Type B pancreatic cell (in vitro differentiated cells): ENCODE data around the gene MSH2. TPM values are rescaled to one million over a fixed set of nuclear protein-coding genes. Genes with fewer than 3 reads are reported as not detected.

Experiments
- DNase-seq: peaks from one replicate; pipeline ENCODE4 v3.0.0; 2021; ENCODE audit warnings: mixed read lengths; ENCODE audit not compliant: unreplicated experiment; ENCODE audit errors: extremely low spot score
- H3K27ac Mint-ChIP-seq: 2 replicates; pipeline ENCODE4 v1.8.0; 2021; ENCODE audit warnings: mild to moderate bottlenecking, mixed read lengths
- H3K27me3 Mint-ChIP-seq: 2 replicates; pipeline ENCODE4 v1.8.0; 2021; ENCODE audit warnings: mixed read lengths
- H3K36me3 Mint-ChIP-seq: 2 replicates; pipeline ENCODE4 v1.8.0; 2021; ENCODE audit warnings: mixed read lengths
- H3K4me1 Mint-ChIP-seq: one replicate; pipeline ENCODE4 v1.8.0; 2021; ENCODE audit warnings: mixed read lengths; ENCODE audit not compliant: unreplicated experiment
- H3K4me3 Mint-ChIP-seq: 2 replicates; pipeline ENCODE4 v1.8.0; 2021; ENCODE audit warnings: mild to moderate bottlenecking, mixed read lengths
- H3K9me3 Mint-ChIP-seq: 2 replicates; pipeline ENCODE4 v1.8.0; 2021; ENCODE audit warnings: mixed read lengths
- total RNA-seq: library from RNA; stranded (reverse); gene quantifications from 2 replicates; pipeline ENCODE4 v1.2.1, GENCODE V29; 2021; ENCODE audit warnings: low replicate concordance
- TF ChIP-seq, protein P1 (sequence below): fragments of 200-600 bp; sonication (generic); conservative IDR thresholded peaks from 2 replicates; pipeline ENCODE4 v1.5.0; 2021; ENCODE audit warnings: antibody characterized with exemption, mild to moderate bottlenecking

Gene MSH2
- total RNA-seq, 1 donor from 2014 or later, result 53.3 TPM

DNA sequence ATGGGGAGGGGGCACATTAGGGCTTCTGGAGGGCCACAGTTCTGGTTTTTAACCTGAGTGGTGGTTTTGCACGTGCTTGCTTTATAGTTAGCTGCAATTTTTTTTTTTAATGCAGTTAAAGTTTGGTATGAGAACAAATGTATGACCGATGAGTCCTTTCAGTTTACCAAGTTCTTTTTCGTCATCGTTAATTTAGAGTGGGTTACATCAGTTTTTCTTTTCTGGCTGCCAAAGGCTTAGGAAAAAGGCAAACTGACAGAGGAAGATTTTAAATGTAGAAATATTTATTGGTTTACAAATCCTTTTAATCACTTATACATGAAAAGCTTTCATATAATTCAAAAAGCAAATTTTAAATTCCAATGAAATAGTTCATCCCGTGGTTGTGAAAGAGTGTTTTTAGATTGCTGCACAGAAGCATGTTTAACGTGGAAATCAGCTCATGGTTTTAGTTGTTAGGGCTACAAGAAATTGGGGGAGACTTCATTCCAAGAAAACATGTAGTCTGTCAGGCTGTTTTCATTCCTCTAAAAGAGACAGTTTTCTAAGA is 82.9 kb downstream of the MSH2 start:
- no peak for DNase-seq
- Mint-ChIP-seq H3K4me1 (peaks cover 7% of the 10 kb centered on the region), H3K27me3 (no peaks in the 10 kb centered on the region), H3K36me3 (peaks cover 17% of the 10 kb centered on the region), H3K4me3 (no peak overlapping the region), H3K27ac (no peak overlapping the region), H3K9me3 (no peaks in the 10 kb centered on the region)
- TF ChIP-seq, protein P1, sequence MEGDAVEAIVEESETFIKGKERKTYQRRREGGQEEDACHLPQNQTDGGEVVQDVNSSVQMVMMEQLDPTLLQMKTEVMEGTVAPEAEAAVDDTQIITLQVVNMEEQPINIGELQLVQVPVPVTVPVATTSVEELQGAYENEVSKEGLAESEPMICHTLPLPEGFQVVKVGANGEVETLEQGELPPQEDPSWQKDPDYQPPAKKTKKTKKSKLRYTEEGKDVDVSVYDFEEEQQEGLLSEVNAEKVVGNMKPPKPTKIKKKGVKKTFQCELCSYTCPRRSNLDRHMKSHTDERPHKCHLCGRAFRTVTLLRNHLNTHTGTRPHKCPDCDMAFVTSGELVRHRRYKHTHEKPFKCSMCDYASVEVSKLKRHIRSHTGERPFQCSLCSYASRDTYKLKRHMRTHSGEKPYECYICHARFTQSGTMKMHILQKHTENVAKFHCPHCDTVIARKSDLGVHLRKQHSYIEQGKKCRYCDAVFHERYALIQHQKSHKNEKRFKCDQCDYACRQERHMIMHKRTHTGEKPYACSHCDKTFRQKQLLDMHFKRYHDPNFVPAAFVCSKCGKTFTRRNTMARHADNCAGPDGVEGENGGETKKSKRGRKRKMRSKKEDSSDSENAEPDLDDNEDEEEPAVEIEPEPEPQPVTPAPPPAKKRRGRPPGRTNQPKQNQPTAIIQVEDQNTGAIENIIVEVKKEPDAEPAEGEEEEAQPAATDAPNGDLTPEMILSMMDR, result no peak

DNA sequence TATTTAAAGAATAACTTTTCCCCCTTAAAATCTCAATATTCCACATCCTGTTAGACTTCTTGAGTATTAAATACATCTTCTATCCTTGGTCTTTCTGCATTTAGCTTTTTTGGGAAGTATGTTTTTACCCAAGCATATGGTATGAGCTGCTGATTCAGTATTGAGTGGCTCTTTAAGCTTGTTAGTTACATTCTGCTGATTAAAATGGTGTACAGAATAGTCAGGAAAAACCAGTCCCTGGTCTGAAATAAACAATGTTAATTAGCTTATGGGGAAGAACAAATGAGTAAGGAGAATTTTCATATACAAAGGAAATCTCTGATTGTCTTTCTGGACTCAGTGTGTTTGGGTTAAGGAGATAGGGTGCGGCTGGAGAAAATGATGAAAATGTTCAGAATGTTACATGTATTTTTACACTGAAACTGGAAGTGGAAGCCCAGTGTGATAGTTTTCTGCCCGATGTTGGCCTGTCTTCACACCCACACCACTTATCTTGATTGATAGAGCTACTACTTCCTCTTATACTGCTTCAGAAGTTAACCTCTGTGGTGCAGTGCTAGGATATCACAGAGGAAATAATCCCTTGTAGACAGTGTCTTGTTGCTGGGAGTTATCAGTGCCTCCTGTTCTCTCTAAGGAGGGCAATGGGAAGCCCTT is 84.0 kb downstream of the MSH2 start:
- Mint-ChIP-seq H3K27ac (peak overlapping the region; percentile 82), H3K4me1 (peaks cover 7% of the 10 kb centered on the region), H3K36me3 (peaks cover 9% of the 10 kb centered on the region), H3K27me3 (no peaks in the 10 kb centered on the region), H3K9me3 (no peaks in the 10 kb centered on the region), H3K4me3 (no peak overlapping the region)
- TF ChIP-seq, protein P1, result no peak
- DNase-seq, result no peak

DNA sequence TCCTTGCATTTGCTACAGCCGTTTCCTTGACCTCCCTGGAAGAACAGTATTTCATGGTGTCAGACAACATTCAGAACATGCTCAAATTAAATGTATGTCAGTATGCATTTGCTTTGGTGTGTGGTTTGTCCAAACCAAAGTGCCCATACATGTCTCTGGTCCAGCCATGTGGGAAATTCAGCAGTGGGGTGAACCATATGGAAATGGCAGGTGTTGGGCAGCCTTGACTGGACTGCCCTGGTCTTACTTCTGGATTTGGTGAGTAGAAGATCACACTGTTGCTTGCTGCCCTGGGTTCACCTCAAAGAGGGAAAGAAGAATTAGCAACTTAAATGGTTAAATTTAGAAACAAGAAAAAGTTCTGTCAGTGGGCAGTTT is 84.5 kb downstream of the MSH2 start:
- no peaks in the 10 kb centered on the region for H3K27me3 Mint-ChIP-seq
- peak overlapping the region; percentile 82 for H3K27ac Mint-ChIP-seq
- no peak overlapping the region for H3K4me3 Mint-ChIP-seq
- no peak for DNase-seq
- no peaks in the 10 kb centered on the region for H3K9me3 Mint-ChIP-seq
- H3K36me3 Mint-ChIP-seq, result peaks cover 9% of the 10 kb centered on the region
- peaks cover 7% of the 10 kb centered on the region for H3K4me1 Mint-ChIP-seq
- TF ChIP-seq, protein P1, result no peak

DNA sequence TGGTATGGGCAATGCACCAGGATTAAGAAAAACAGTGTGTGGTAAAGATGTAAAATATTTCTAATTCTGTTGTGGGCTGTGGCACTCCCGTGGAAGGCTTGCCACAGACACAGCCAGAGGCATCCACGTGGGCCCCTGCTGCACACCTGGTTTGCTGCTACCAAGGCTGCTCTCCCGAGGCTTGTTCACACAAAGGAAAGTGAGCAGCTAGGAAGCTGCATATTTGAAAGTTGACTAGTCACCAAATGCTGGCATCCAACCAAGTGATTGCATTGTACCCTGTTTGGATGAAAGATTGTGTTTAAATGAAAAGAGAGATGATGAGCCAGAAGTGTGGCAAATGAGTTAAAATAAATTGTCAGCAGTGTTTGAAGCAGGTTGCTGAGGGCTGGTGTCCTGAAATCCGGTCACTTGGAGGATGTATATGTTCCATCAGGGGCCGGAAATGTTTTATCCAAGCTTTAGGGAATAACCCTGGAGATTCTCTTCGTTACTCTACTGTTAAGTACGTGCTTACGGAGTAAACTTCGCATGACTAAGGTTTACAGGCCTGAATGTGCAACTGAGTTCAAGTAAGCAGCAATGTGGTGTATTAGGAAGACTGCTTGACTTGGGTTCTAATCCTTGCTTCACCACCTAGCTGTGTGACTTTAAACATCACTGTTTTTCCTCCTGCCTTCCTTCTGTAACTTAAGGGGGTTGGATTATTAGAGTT is 86.1 kb downstream of the MSH2 start:
- TF ChIP-seq, protein P1, result no peak
- no peaks in the 10 kb centered on the region for H3K27me3 Mint-ChIP-seq
- H3K9me3 Mint-ChIP-seq, result peaks cover 9% of the 10 kb centered on the region
- peaks cover 7% of the 10 kb centered on the region for H3K4me1 Mint-ChIP-seq
- no peak overlapping the region for H3K27ac Mint-ChIP-seq
- peaks cover 9% of the 10 kb centered on the region for H3K36me3 Mint-ChIP-seq
- H3K4me3 Mint-ChIP-seq, result no peak overlapping the region
- DNase-seq, result no peak

DNA sequence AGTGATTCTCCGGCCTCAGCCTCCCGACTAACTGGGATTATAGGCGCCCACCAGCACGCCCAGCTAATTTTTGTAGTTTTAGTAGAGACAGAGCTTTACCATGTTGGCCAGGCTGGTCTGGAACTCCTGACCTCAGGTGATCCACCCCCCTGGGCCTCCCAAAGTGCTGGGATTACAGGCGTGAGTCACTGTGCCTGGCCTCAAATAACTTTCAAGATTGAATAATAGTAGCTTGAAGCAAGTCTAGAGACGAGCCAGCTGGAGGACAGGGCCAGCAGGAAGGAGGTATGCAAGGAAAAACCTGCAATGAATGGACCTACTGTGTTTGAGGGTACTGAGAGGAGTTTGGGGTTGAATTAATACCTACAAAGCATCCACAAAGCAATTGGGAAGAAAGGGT is 87.5 kb downstream of the MSH2 start:
- Mint-ChIP-seq H3K36me3 (no peaks in the 10 kb centered on the region), H3K4me3 (no peak overlapping the region), H3K27ac (no peak overlapping the region), H3K4me1 (peaks cover 7% of the 10 kb centered on the region), H3K9me3 (peaks cover 9% of the 10 kb centered on the region), H3K27me3 (no peaks in the 10 kb centered on the region)
- TF ChIP-seq, protein P1, result no peak
- no peak for DNase-seq
